Urothelium cell line (cell line): ENCODE measurements around the gene NANOS1.
"Not testable (repeated sequence)": the region's sequence is repeated elsewhere in the genome, so short reads cannot be mapped to it uniquely, and the experiment has no call there.

ENCODE experiments used
- DNase-seq: peaks from one replicate; pipeline ENCODE4 v3.0.0; 2011; ENCODE audit warnings: low spot score, mixed read lengths
- FAIRE-seq: peaks from 2 replicates; lab custom pipeline; 2011; peaks lifted over from hg19 to GRCh38; lab: Jason Lieb, UNC

Gene NANOS1

GRCh38 chr10:119006451-119007210 is 22.9 kb upstream of the NANOS1 start:
- DNase-seq (peak; percentile 67), FAIRE-seq (no peak)

- FAIRE-seq, result no peak
Measured at GRCh38 chr10:119007211-119007574, 22.3 kb upstream of the NANOS1 start.

GRCh38 chr10:119020627-119020946 is 8.9 kb upstream of the NANOS1 start:
- FAIRE-seq (no peak), DNase-seq (no peak)

More at GRCh38 chr10:119007211-119007574, 22.3 kb upstream of the NANOS1 start:
- no peak for DNase-seq

- DNase-seq (peak; percentile 76), FAIRE-seq (peak; percentile 81)
Measured at GRCh38 chr10:119022846-119023552, 6.5 kb upstream of the NANOS1 start.

- no peak for FAIRE-seq
- DNase-seq, result no peak
Measured at GRCh38 chr10:119023553-119023868, 6.0 kb upstream of the NANOS1 start.

- no peak for DNase-seq
- FAIRE-seq, result no peak
Measured at GRCh38 chr10:119024882-119025281, 4.6 kb upstream of the NANOS1 start.

GRCh38 chr10:119025336-119025735 is 4.2 kb upstream of the NANOS1 start:
- FAIRE-seq (no peak), DNase-seq (peak; percentile 72)

GRCh38 chr10:119025776-119026175 is 3.7 kb upstream of the NANOS1 start:
- FAIRE-seq, result peak; percentile 20

GRCh38 chr10:119026301-119027110 is 3.0 kb upstream of the NANOS1 start:
- FAIRE-seq (no peak), DNase-seq (no peak)

More at GRCh38 chr10:119025776-119026175, 3.7 kb upstream of the NANOS1 start:
- no peak for DNase-seq

GRCh38 chr10:119028445-119028899 is 1.0 kb upstream of the NANOS1 start:
- not testable (repeated sequence) for DNase-seq, FAIRE-seq

GRCh38 chr10:119028900-119029612 is 458 bp upstream of the NANOS1 start:
- FAIRE-seq (peak; percentile 77), DNase-seq (peak; percentile 93)

GRCh38 chr10:119030421-119031250 is 1.1 kb downstream of the NANOS1 start:
- FAIRE-seq (no peak), DNase-seq (peak; percentile 38)

- FAIRE-seq (no peak), DNase-seq (no peak)
Measured at GRCh38 chr10:119031496-119032059, 2.1 kb downstream of the NANOS1 start.

GRCh38 chr10:119039161-119039560 is 9.6 kb downstream of the NANOS1 start:
- DNase-seq, result no peak
- no peak for FAIRE-seq

GRCh38 chr10:119041326-119041725 is 11.8 kb downstream of the NANOS1 start:
- DNase-seq, result no peak

GRCh38 chr10:119042169-119042568 is 12.7 kb downstream of the NANOS1 start:
- FAIRE-seq, result no peak

More at GRCh38 chr10:119041326-119041725, 11.8 kb downstream of the NANOS1 start:
- no peak for FAIRE-seq

GRCh38 chr10:119045561-119045960 is 16.0 kb downstream of the NANOS1 start:
- DNase-seq (no peak), FAIRE-seq (no peak)

More at GRCh38 chr10:119042169-119042568, 12.7 kb downstream of the NANOS1 start:
- DNase-seq, result no peak

GRCh38 chr10:119049361-119049760 is 19.8 kb downstream of the NANOS1 start:
- FAIRE-seq (no peak), DNase-seq (no peak)

- FAIRE-seq (no peak), DNase-seq (no peak)
Measured at GRCh38 chr10:119049777-119050176, 20.3 kb downstream of the NANOS1 start.

GRCh38 chr10:119051775-119052174 is 22.3 kb downstream of the NANOS1 start:
- DNase-seq (no peak), FAIRE-seq (no peak)
